Myocyte (in vitro differentiated cells): ENCODE data around the gene MLLT1. TPM values are rescaled to one million over a fixed set of nuclear protein-coding genes. Genes with fewer than 3 reads are reported as not detected.

Experiments used
- DNase-seq: peaks from one replicate; pipeline ENCODE4 v3.0.0-alpha.2; 2012; ENCODE audit warnings: low read depth
- total RNA-seq: library from RNA; depleted of rRNA; stranded (reverse); fragments of >200 nt; gene quantifications from 2 replicates; pipeline ENCODE4 v1.2.3, GENCODE V29; 2014

MLLT1 gene
- total RNA-seq, 1 donor from 2014 or later, result 16.9 TPM

DNA sequence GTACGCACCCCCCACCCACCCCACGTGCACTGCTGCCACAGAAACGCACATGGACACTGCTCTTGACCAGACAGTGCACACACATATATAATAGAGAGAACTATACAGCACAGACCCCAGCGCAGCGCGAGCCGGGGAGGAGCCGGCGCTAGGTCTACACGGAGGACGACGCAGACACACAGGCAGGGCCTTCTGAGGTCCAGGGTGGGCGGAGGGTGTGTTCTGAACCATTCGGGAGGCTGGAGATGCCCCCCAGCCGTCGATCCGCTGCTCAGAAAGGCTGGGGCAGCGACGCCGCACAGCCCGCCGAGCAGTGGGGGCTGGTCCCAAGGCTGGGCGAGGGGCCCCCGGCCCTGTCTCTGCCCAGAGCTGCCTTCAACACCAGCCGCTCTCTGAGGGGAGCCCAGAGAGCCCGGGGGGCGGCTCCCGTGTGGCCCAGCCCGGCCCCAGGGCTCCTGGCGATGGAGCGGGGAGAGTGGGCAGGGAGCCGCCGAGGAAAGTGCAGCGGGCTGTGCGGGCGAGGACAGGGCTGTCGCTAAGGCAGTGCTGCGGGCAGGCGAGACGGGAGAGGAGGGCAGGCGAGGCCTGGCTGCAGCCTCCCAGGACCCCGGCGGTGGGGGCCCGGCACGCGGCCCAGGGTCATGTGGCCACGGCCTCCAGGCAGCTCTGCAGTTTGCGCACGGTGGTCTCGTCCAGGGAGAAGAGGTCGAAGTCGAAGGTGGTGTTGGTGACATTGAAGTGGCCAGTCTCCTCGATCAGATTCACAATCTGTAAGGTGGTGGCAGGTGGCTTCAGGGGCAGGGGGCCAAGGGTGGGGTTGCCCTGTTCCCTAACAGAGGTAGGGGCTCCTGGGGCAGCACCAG is 67.1 kb downstream of the MLLT1 start:
- DNase-seq, result no peak

DNA sequence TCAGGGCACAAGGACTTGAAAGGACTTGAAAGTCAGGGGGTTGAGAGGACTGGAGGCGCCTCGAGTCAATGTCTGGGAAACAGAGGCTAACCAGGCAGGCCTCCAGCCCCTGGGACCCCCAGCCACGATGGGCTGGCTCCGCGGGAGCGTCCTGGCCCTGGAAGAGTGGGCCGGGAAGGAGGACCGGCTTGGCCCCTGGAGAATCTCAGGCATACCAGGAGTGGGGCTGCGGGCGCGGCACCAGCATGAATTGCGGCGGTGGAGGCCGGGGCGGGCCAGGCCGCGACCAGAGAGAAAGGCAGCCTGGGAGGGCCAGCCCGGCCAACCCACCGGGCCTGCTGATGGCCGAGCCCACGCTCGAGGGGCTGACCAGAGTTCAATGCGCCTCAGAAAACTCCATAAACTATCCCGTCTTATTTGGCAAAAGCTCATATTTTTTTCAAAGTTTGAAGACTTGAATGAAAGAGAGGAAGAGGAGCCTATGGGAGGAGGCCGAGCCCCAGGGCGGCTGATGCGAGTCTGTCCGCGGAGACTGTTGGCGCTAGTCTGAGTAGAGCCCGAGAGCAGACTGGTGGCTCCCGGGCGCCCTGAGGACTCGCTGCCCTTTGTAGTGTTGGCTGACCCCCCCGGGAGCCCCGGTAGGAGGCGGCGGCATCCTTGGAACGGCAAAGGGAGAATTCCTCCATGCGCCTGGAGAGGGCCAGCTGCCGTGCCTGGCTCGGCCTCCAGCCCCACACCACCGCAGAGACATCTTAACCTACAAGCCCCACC is 68.0 kb downstream of the MLLT1 start:
- no peak for DNase-seq

DNA sequence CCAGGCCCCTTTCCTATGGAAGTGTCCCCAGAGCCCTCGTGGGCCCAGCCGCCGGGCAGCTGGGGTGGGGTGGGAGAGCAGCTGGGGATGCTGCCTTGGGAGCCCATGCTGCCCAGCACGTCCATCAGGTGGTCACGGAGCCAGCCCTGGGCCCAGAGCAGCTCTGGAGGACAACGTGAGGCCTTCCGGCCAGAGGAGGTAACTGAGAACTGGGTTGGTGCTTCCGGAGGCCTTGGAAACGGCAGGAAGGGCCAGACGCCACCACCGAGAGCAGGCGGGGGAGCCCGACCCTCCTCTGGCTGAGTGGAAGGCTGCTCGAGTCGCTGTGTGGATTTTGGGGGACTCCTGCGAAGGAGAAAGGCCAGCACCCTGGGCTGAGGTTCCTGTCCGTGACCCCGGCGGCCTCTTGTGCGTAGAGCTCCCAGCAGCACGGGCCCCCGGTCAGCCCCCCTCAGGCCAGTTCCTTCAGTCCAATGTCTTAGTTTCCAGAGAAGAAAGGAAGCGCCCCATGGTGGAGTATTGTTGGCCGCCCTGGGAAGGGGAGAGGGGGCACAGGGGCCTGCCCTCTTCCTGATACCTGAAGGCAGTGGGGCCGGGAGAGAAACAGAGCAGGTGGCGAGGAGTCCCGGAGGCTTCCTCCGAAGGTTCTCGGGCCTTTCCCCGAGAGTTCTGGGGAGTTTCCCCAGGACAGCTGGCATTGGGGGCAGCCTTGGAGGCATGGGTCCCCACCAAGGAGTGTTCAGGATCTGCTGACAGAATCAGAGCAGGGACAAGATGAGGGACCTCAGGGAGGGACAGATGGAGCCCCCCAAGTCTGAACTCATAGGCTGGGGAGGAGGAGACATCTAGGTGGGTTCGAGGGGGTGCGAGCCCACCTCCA is 68.8 kb downstream of the MLLT1 start:
- DNase-seq, result no peak

DNA sequence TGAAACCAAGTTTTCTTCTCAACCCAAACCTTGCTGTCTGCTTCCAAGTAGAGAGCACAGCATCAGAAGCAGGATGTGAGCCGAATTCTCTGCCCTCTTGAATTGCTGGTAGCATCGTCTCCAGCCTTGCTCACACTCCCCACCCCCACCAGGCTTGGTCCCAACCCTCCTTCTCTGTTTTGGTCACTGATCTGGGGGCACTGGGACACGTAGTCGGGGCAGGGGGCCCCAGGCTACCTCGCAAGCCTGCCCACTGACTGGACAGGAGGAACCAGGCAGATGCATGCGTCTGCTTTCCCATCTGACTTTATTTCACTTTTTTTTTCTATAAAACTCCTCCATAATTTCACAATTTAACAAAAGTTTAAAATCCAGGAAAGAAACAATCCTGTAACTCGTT is 69.7 kb downstream of the MLLT1 start:
- DNase-seq, result no peak

DNA sequence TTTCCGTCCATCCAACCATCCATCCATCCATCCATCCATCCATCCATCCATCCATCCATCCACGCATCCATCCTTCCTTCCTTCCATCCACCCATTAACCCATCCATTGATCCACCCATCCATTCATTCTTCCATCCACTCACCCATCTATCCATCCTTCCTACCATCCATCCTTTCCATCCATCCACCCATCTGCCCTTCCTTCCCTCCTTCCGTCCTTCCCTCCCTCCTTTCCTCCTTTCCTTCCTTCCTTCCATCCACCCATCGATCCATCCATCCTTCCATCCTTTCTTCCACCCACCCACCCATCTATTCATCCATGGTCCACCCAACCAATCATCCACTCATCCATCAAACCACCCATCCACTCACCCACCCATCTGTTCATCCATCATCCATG is 70.1 kb downstream of the MLLT1 start:
- DNase-seq, result no peak

DNA sequence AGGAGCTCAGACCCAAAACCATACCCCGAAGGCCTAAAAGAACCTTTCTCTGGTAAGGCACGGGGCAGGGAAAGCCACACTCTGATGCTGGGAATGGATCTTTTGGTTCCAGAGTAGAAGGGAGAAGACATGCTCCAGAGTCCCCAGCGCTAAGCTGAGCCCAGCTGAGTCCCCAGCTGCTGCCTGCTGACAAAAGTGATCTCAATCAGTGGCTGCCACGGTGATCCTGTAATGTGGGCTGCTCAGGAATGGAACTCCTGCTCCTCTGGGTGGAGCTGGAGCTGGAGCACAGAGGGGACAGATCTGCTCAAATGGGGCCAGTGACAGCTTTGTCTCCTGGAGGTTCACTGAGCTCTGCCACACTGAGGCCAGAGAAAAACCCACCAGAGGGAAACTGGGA is 70.5 kb downstream of the MLLT1 start:
- no peak for DNase-seq

DNA sequence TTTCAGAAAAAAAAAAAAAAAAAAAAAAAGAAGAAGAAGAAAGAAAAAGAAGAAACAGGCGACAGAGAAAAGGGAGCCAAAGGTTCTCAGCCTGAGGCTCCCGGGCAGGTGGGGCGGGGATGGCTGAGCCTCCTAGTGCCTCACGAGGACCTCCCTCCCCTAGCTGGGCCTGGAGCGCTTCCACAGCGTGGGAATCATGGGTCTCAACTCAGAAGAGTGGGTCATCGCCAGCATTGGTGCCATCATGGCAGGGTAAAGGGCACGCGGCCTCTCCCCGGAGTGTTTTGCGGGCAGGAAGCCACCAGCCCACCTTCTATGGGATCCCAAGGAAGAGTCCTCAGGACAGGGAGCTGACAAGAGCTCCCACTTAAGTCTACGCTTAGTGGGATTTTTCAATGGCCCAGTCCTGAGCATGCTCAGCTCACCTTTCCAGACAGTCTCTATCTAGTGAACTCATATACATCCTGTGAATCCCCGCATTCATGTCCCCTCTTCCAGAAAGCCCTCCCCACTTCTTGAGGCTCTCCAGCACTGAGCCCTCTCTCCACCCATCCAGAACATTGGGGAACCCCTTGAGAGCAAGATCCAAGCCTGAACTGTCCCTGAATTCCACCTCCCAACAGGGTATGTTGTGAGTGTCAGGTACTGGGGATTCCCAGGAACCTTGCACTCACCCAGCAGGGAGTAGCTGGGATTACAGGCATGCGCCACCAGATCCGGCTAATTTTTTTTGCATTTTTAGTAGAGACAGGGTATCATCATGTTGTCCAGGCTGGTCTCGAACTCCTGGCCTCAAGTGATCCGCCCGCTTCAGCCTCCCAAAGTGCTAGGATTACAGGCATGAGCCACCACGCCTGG is 74.7 kb downstream of the MLLT1 start:
- DNase-seq, result no peak

DNA sequence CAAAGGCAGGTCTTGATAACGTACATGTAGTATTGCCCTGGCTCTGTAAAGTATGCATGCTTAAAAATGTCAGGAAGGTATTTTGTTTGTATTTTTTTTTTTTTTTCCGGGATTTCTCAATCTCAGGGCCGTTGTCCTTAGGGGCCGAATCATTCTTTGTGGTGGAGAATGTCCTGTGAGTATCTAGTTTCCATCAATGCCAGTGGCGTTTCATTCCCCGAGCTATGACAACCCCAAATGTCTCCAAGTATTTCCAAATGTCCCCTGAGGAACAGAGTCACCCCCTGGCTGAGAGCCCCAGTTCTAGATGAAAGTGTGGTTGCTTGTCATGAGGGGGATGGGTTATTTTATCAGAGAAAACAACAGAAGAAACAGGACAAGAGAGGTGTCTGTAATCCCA is 75.6 kb downstream of the MLLT1 start:
- DNase-seq, result no peak

DNA sequence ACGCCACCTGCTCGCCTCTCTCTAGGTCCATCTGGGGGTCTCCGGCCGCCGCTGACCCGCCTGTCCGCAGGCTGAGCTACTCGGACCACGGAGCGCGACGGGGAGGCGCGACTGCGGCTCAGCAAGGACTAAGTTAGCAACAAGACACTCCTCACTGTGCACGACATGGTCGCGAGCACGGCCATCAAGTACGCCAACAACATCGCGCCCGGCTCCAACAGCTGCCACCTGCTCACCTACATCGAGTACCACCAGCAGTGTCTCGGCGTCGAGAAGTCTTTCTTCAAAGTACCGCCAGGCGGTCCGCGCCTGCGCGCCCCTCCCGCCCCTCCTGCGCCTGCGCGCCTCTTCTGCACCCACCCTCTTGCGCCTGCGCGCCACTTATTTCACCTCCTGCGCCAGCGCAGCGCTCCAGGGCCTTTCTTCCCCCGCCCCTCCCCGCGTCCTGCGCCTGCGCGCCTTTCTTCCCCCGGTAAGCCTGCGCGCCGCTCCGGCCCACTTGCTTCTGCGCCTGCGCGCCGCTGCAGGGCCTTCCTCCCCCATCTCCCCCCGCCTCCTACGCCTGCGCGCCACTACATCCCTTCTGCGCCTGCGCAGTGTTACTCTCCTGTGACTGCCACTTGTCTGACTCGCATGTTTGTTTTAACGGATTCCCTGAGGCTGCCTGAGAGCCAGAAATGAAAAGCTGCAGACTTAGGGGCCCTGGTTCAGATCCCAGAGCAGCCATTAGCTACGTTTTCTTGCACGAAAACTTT is 80.4 kb downstream of the MLLT1 start:
- DNase-seq, result peak; percentile 99

DNA sequence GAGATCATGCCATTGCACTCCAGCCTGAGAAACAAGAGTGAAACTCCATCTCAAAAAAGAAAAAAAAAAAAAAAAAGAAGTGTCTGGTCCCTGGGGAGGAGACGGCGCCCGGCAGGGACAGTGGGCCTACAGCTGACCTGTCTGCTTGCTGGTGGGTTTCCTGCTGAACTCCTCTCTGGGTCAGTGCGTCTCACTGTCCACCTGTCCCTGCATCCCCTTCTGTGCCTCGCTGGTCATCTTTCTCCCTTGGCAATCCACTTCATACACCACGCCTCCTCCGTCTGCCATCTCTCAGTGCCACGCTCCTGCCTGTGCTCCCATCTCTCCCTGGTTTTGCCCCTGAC is 80.9 kb downstream of the MLLT1 start:
- DNase-seq, result no peak

DNA sequence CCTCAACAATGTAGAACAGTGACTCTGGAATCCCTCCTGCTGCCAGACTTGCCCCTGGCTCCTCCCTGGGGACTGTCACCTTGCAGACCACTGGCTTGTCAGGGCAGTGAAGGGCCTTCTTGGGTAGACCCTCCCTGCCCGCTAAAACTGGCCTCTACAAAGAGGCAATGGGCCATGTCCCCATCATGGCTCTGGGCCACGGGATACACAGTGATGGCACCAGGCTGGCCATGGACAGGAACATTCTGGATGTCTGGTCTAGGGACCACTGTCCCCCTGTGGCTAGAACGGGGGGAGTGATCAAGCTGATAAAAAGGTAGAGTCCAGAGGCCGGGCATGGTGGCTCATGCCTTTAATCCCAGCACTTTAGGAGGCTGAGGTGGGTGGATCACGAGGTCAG is 83.4 kb downstream of the MLLT1 start:
- DNase-seq, result no peak

DNA sequence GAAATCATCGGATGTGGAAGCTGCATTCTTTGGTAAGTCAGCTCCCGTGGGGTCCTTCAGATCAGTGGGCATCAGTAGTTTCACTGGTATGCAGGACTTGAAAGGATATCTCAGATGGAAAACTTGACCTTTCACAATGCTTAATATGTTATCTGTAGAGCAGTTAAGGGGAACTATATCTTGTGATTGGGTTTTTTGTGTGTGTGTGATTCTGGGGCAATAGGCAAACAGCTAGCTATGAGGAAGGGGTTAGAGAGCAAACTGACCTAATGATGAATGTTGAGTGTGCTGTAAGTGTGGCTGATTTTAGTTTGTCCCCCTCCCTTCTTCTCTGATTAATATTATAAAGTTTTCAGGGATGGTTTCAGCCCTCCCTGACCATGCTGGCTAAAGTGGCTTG is 91.0 kb downstream of the MLLT1 start:
- DNase-seq, result no peak

DNA sequence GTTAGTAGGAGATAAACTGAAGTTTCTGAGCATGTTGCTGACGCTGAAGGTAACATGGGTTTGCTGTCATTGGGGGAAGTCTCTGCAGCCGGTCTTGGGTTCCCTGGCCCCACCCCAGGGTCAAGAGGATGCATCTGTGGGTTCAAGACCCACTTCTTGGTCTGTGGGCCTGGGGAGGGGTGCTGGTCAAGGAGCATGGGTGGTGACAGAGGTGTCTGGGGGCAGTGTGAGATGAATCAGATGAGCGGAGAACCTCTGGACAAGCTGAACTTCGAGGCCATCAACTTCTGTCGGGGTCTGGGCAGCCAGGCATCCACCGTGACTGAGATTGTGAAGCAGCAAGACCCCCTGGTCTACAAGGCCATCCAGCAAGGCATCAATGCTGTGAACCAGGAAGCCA is 92.4 kb downstream of the MLLT1 start:
- no peak for DNase-seq

DNA sequence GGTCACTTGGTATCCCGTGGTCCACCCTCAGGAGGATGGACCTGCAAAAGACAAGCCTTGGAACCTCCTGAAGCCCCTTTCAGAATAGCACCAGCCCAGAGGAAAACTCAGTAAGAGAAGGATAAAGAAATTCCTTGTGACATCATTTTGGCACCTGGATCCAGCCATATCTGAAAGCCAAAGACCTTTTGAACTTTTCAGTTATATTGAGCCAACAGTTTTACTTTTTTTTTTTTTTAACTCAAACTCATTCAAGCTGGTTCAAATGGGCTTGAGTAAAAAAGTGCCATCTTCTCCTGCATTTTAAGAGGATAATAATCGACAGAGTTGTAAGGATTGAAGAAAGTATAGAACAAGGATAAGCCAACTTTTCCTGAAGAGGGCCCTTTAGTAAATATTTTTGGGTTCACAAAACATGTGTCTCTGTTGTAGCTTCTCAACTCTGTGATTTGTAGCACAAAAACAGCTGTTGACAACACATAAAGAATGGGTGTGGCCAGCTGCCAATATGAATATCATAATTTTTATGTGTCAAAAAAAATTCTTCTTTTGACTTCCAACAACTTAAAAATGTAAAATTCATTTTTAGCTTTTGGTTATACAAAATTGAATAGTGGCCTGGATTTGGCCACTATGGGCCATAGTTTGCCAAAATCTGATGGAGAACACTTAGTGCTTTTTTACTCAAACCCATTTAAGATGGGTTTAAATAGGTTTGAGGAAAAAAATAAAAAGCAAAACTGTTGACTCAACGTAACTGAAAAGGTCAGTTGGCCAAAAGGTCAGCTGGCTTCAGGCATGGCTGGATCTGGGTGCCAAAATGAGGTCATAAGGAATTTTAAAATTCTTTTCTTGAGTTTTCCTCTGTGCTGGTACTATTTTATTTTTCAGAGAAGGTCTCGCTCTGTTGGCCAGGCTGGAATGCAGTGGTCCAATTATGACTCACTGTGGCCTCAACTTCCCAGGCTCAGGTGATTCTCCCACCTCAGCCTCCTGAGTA is 93.6 kb downstream of the MLLT1 start:
- peak; percentile 14 for DNase-seq

DNA sequence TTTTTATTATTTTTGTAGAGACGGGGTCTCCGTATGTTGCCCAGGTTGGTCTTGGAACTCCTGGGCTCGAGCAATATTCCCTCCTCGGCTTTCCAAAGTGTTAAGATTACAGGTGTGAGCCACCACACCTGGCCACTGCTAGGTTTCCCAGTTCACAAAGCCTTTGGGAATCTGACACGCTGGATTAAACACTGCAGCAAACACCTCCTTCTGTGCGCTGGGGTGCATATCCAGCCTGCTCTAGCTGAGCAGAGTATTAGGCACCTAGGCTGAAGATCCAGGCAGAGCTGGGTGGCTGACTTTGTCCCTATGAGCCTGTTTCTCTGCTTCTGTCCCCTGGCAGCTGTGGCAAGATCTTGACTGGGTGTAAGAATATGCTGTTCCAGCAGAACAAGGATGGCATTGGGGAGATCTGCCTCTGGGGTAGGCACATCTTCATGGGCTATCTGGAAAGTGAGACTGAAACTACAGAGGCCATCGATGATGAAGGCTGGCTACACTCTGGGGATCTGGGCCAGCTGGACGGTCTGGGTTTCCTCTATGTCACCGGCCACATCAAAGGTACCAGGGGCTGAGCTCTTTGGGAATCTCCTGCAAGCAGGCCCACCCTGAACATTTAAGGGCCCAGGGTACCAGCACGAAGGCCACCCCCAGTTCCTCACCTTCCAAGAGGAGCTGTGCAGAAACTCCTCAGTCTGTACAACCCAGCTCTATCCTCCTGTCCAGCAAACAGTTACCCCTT is 94.5 kb downstream of the MLLT1 start:
- no peak for DNase-seq

DNA sequence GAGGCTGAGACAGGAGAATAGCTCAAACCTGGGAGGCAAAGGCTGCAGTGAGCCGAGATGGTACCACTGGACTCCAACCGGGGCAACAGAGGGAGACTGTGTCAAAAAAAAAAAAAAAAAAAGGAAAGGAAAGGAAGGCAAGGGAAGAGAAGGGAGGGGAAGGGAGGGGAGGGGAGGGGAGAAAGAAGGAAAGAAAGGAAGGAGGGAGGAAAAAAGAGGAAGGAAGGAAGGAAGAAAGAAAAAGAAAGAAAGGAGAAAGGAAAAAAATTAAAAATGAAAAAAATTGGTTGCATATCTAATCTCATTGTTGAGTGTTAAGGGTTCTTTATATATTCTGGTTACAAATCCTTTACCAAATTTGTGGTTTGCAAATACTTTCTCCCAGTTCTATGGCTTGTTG is 98.7 kb downstream of the MLLT1 start:
- DNase-seq, result no peak

DNA sequence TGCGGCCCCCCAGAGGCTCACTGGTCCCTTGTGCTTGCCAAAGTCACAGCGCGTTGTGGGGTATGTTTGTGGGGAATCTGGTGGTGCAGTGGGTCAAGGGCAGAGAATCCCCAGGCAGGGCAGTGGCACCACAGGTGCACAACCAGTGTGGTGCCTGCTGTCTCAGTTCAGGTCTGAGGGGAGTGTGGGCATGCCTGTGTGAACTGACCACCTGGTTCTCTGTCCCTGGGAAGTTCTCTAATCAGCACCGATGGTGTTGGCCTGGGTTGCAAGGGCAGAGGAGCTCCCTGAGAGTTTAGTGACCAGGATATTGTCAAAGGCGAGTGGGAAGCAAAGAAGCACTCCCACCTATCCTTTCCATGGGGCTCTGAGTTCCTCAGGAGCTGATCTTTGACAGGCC is 106.6 kb downstream of the MLLT1 start:
- no peak for DNase-seq
